Endothelial cell of umbilical vein (primary cell): ENCODE data around the gene NUDCD3. TPM values are rescaled to one million over a fixed set of nuclear protein-coding genes. Genes with fewer than 3 reads are reported as not detected.

Experiments used
- BruUV-seq: library from RNA; stranded (reverse); fragments of 400-500 nt; replicated peaks from 2 replicates; lab custom pipeline; 2021; lab: Mats Ljungman, UMichigan
- CTCF ChIA-PET: fragments of 300-600, 350-600 bp; sonication (Branson Sonifier 250); formaldehyde crosslinking; loops from one replicate; lab custom pipeline; 2021; ENCODE audit warnings: antibody characterized with exemption, inconsistent platforms; lab: Charles Lee
- POLR2A ChIA-PET: fragments of 300-600, 350-600 bp; sonication (Branson Sonifier 250); formaldehyde crosslinking; loops from one replicate; lab custom pipeline; 2021; ENCODE audit warnings: antibody characterized with exemption, inconsistent platforms; lab: Charles Lee
- DNase-seq: peaks from one replicate; pipeline ENCODE4 v3.0.0-alpha.2; 2011; ENCODE audit warnings: low read depth, low spot score
- FAIRE-seq: peaks from 2 replicates; lab custom pipeline; 2011; peaks lifted over from hg19 to GRCh38; lab: Jason Lieb, UNC
- H2AFZ ChIP-seq: 2 replicates; pipeline ENCODE4 v1.6.0; 2012; ENCODE audit warnings: low read depth, low read length, control low read depth, inconsistent platforms
- H3K27ac ChIP-seq: 2 replicates; pipeline ENCODE4 v1.5.1; 2011; ENCODE audit warnings: low read depth, mild to moderate bottlenecking, control low read depth, low read length, moderate library complexity; ENCODE audit not compliant: insufficient read depth
- H3K27me3 ChIP-seq, 2 experiments: 2 replicates each; pipeline versions ENCODE4 v1.6.0 to v1.6.1; 2011; ENCODE audit warnings: low read length in 2 of 2, mixed read lengths in 1 of 2; ENCODE audit not compliant: control insufficient read depth in 2 of 2, insufficient read depth in 2 of 2
- H3K36me3 ChIP-seq, 2 experiments: 2 replicates in 1 of 2; 3 replicates in 1 of 2; pipeline ENCODE4 v1.5.1; 2011; ENCODE audit warnings: low read length in 2 of 2, mild to moderate bottlenecking in 1 of 2, moderate library complexity in 1 of 2; ENCODE audit not compliant: control insufficient read depth in 2 of 2, insufficient read depth in 2 of 2; ENCODE audit errors: extremely low read depth in 1 of 2
- H3K4me1 ChIP-seq: 3 replicates; pipeline ENCODE4 v1.5.1; 2011; ENCODE audit warnings: mild to moderate bottlenecking, low read length; ENCODE audit not compliant: control insufficient read depth, insufficient read depth; ENCODE audit errors: extremely low read depth
- H3K4me2 ChIP-seq: 2 replicates; pipeline ENCODE4 v1.6.1; 2011; ENCODE audit warnings: low read length, control low read depth, mixed read lengths; ENCODE audit not compliant: insufficient read depth
- H3K4me3 ChIP-seq, 3 experiments: fragments of 200-600 bp in 1 of 3; sonication (generic), shearing (Covaris generic) in 1 of 3; replicated peaks in 1 of 3; 2 replicates each; pipeline ENCODE4 v1.5.1; 2011 to 2016; ENCODE audit warnings: control low read depth in 3 of 3, low read length in 3 of 3, mild to moderate bottlenecking in 2 of 3, inconsistent platforms in 1 of 3, low read depth in 1 of 3, moderate library complexity in 1 of 3; ENCODE audit not compliant: insufficient read depth in 1 of 3
- H3K79me2 ChIP-seq: 2 replicates; pipeline ENCODE4 v1.6.0; 2012; ENCODE audit warnings: low read length, inconsistent platforms; ENCODE audit not compliant: control insufficient read depth, insufficient read depth
- H3K9ac ChIP-seq: replicated peaks from 2 replicates; pipeline ENCODE3; 2011; ENCODE audit warnings: low read length, control low read depth; ENCODE audit not compliant: insufficient read depth; ENCODE audit errors: extremely low read depth
- H3K9me1 ChIP-seq: replicated peaks from 3 replicates; pipeline ENCODE4 v1.6.0; 2011; ENCODE audit warnings: mild to moderate bottlenecking, low read length; ENCODE audit not compliant: control insufficient read depth, insufficient read depth; ENCODE audit errors: extremely low read depth
- H3K9me3 ChIP-seq: replicated peaks from 2 replicates; pipeline ENCODE4 v1.5.1; 2012; ENCODE audit warnings: low read length, inconsistent platforms; ENCODE audit not compliant: control insufficient read depth, insufficient read depth
- H4K20me1 ChIP-seq: replicated peaks from 2 replicates; pipeline ENCODE3; 2011; ENCODE audit warnings: mild to moderate bottlenecking, low read length; ENCODE audit not compliant: control insufficient read depth, insufficient read depth; ENCODE audit errors: extremely low read depth
- EZH2 ChIP-seq: IDR thresholded peaks from 2 replicates; pipeline ENCODE4 v1.6.1; 2012; ENCODE audit warnings: borderline replicate concordance, low read depth, mild to moderate bottlenecking, moderate library complexity, low read length, inconsistent platforms; ENCODE audit not compliant: severe bottlenecking
- FOS ChIP-seq: IDR thresholded peaks from 2 replicates; pipeline ENCODE4 v1.6.1; 2011; ENCODE audit warnings: mild to moderate bottlenecking, low read length, moderate library complexity, borderline replicate concordance; ENCODE audit not compliant: insufficient read depth
- GATA2 ChIP-seq: IDR thresholded peaks from 2 replicates; pipeline ENCODE4 v1.7.0; 2011; ENCODE audit warnings: low read depth, mild to moderate bottlenecking, moderate library complexity, mixed read lengths, low read length; ENCODE audit not compliant: insufficient read length, insufficient read depth
- JUN ChIP-seq: IDR thresholded peaks from 2 replicates; pipeline ENCODE4 v1.6.1; 2011; ENCODE audit warnings: borderline replicate concordance, low read depth; ENCODE audit not compliant: insufficient read length, insufficient read depth
- MYC ChIP-seq: IDR thresholded peaks from one replicate; pipeline ENCODE4 v1.6.1; 2011; ENCODE audit warnings: mild to moderate bottlenecking, low read depth, low read length
- POLR2A ChIP-seq: IDR thresholded peaks from 2 replicates; pipeline ENCODE4 v1.6.1; 2012; ENCODE audit warnings: low read depth, mild to moderate bottlenecking, control low read depth, low read length
- POLR2AphosphoS5 ChIP-seq: IDR thresholded peaks from 2 replicates; pipeline ENCODE4 v1.6.1; 2012; ENCODE audit warnings: low read depth, mild to moderate bottlenecking, control low read depth, low read length, moderate library complexity; ENCODE audit not compliant: insufficient read depth
- dilution Hi-C: fragments of 300-500 bp; cut with MboI; formaldehyde crosslinking; loops from one replicate; pipeline ENCODE4 v1.15.0; 2019; ENCODE audit warnings: low sequenced_read_pairs; ENCODE audit not compliant: extremely low pct_ligation_motif_present
- intact Hi-C: fragments of 100-400 bp; cut with micrococcal nuclease; formaldehyde crosslinking; loops from one replicate; pipeline ENCODE4 v1.10.0; 2022
- polyA plus RNA-seq, 4 experiments: library from polyadenylated mRNA; depleted of rRNA in 3 of 4; stranded (reverse) in 3 of 4; unstranded in 1 of 4; fragments of >200 nt; gene quantifications; 2 replicates each; pipeline versions ENCODE4 v1.2.1 to v1.2.3, GENCODE V29; 2011 to 2012; ENCODE audit warnings: missing spikeins in 1 of 4
- total RNA-seq: library from RNA; stranded (reverse); gene quantifications from 2 replicates; pipeline ENCODE4 v1.2.3, GENCODE V29; 2021
- TF ChIP-seq, protein P1 (sequence below), 2 donors: IDR thresholded peaks; 1 replicate in 1 of 2; 2 replicates in 1 of 2; pipeline ENCODE4 v1.5.1; 2011; ENCODE audit warnings: low read length in 2 of 2, mild to moderate bottlenecking in 2 of 2, moderate library complexity in 2 of 2, control low read depth in 1 of 2, inconsistent platforms in 1 of 2, low read depth in 1 of 2; ENCODE audit not compliant: insufficient read depth in 1 of 2; ENCODE audit errors: extremely low read depth in 1 of 2
- TF ChIP-seq, protein P2 (sequence below): IDR thresholded peaks from 2 replicates; pipeline ENCODE4 v1.6.1; 2011; ENCODE audit not compliant: insufficient read depth, insufficient read length

The NUDCD3 gene
- total and polyA plus RNA-seq, 2 donors (not counting 3 experiments of a cell fraction or from before 2014, with no cell fraction given), result 50.6 to 137 TPM

GRCh38 chr7:44433255-44434022 lies 57.0 kb downstream of the NUDCD3 start:
- no peak for FAIRE-seq
- ChIA-PET CTCF (interaction anchor here (2.9 kb wide), 1 partner anchor 9 kb away, joined by 8 read pairs; no protein-coding TSS in a partner anchor), POLR2A (no interaction called here)
- H3K27ac ChIP-seq, result no peak overlapping the region
- TF ChIP-seq EZH2 (no peak), MYC (no peak), POLR2A (no peak), FOS (no peak), POLR2AphosphoS5 (no peak), GATA2 (no peak), JUN (no peak)
- TF ChIP-seq, protein P1, sequence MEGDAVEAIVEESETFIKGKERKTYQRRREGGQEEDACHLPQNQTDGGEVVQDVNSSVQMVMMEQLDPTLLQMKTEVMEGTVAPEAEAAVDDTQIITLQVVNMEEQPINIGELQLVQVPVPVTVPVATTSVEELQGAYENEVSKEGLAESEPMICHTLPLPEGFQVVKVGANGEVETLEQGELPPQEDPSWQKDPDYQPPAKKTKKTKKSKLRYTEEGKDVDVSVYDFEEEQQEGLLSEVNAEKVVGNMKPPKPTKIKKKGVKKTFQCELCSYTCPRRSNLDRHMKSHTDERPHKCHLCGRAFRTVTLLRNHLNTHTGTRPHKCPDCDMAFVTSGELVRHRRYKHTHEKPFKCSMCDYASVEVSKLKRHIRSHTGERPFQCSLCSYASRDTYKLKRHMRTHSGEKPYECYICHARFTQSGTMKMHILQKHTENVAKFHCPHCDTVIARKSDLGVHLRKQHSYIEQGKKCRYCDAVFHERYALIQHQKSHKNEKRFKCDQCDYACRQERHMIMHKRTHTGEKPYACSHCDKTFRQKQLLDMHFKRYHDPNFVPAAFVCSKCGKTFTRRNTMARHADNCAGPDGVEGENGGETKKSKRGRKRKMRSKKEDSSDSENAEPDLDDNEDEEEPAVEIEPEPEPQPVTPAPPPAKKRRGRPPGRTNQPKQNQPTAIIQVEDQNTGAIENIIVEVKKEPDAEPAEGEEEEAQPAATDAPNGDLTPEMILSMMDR (IDR thresholded peaks at IDR 0.05; ENCODE audit: extremely low read depth in 1 of 2, insufficient read depth in 1 of 2, low read depth in 1 of 2, low read length in 2 of 2), result no peak
- TF ChIP-seq, protein P2, sequence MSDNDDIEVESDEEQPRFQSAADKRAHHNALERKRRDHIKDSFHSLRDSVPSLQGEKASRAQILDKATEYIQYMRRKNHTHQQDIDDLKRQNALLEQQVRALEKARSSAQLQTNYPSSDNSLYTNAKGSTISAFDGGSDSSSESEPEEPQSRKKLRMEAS, result no peak
- H3K9me3 ChIP-seq, result no peaks in the 10 kb centered on the region
- no peaks in the 10 kb centered on the region for H3K36me3 ChIP-seq
- DNase-seq, result no peak
- intact Hi-C loops, result no loop called here
- H3K4me1 ChIP-seq, result no peaks in the 10 kb centered on the region
- peaks cover 42% of the 10 kb centered on the region for H3K79me2 ChIP-seq
- dilution Hi-C loops, result no loop called here
- H3K9ac ChIP-seq, result no peak overlapping the region
- H2AFZ ChIP-seq, result no peak overlapping the region
- BruUV-seq, result no TSS peak
- H3K9me1 ChIP-seq, result no peaks in the 10 kb centered on the region
- H4K20me1 ChIP-seq, result no peaks in the 10 kb centered on the region
- no peaks in the 10 kb centered on the region for H3K27me3 ChIP-seq
- H3K4me2 ChIP-seq, result no peak overlapping the region
- no peak overlapping the region for H3K4me3 ChIP-seq
